Esophagus squamous epithelium (tissue), 4 donors: ENCODE data around the gene AATK.

Experiments
- POLR2A ChIP-seq, 4 donors: fragments of 450-650 bp; IDR thresholded peaks; one replicate each; pipeline ENCODE4 v1.6.1; 2017; ENCODE audit warnings: antibody characterized with exemption in 4 of 4, mild to moderate bottlenecking in 4 of 4, moderate library complexity in 3 of 4
- TF ChIP-seq, protein P1 (sequence below), 6 experiments: fragments of 450-650 bp in 4 of 6; fragments of 200-600 bp in 2 of 6; sonication (generic) in 2 of 6; IDR thresholded peaks; one replicate each; pipeline ENCODE4 v1.5.1; 2016 to 2019; ENCODE audit warnings: antibody characterized with exemption in 6 of 6, mild to moderate bottlenecking in 4 of 6, moderate library complexity in 4 of 6

DNA sequence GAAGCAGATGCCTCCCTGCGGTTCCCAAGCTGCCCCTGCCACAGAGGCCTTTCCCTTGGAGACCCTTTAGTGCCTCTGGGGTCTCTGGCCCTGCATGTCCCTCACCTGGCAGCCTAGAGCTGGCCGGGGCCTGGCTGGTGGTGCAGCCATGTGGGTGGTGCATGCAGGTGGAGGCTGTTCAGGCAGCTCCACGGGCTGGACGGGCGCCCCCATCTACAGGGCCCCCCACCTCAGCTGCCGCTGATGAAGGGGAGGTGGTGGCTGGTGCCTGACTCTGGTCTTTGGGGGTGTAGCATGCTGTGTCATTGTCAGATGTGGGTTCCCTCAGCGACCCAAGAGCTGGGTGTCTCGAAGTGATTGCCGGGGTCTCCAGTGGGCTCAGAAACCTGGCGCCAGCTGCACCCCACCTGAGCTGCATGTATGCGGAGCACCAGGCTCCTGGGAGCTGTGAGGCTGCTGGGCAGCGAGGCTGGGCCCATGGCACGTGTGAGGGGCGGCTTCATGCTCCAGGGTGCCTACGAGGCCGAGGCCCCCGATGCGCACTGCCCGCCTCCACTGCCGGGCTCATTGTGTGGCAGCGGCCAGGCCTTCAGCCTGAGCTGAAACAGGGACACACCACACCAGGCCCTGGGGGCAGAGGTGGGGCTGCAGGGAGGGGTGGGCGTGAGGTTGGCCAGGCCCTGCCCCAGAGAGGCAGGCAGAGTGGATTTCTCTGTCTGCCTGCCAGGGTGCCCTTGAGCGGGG, 74.1 kb downstream of the AATK start:
- TF ChIP-seq, protein P1, sequence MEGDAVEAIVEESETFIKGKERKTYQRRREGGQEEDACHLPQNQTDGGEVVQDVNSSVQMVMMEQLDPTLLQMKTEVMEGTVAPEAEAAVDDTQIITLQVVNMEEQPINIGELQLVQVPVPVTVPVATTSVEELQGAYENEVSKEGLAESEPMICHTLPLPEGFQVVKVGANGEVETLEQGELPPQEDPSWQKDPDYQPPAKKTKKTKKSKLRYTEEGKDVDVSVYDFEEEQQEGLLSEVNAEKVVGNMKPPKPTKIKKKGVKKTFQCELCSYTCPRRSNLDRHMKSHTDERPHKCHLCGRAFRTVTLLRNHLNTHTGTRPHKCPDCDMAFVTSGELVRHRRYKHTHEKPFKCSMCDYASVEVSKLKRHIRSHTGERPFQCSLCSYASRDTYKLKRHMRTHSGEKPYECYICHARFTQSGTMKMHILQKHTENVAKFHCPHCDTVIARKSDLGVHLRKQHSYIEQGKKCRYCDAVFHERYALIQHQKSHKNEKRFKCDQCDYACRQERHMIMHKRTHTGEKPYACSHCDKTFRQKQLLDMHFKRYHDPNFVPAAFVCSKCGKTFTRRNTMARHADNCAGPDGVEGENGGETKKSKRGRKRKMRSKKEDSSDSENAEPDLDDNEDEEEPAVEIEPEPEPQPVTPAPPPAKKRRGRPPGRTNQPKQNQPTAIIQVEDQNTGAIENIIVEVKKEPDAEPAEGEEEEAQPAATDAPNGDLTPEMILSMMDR (IDR thresholded peaks at IDR 0.05): no peak
- no peak for TF ChIP-seq POLR2A (IDR thresholded peaks at IDR 0.05)
